ENCODE data around the gene BTRC.

Gene BTRC

GRCh38 chr10:101602761-101603398 is 248.9 kb downstream of the BTRC start:
- no peaks in the 10 kb centered on the region for H3K9me3 ChIP-seq (ENCODE audit: control insufficient read depth, low read length)
- H3K27me3 ChIP-seq (ENCODE audit: control insufficient read depth, insufficient read depth, low read length), result no peaks in the 10 kb centered on the region
- H3K36me3 ChIP-seq (ENCODE audit: control insufficient read depth, insufficient read depth, low read length), result no peaks in the 10 kb centered on the region
- H3K9ac ChIP-seq (ENCODE audit: low read length), result no peak overlapping the region
- H3K4me3 ChIP-seq (ENCODE audit: low read length), result no peak overlapping the region
- peaks cover 4% of the 10 kb centered on the region for H3K4me1 ChIP-seq (ENCODE audit: control insufficient read depth, insufficient read depth, low read length)

All from mucosa of stomach (tissue), 1 donor.